Measurements from ENCODE around the gene OR2V1. TPM values are rescaled to one million over a fixed set of nuclear protein-coding genes. Genes with fewer than 3 reads are reported as not detected.
"Not testable (repeated sequence)": the region's sequence is repeated elsewhere in the genome, so short reads cannot be mapped to it uniquely, and the experiment has no call there.

The OR2V1 gene
- polyA plus RNA-seq, 3 donors = 0.07 TPM; not detected in 2

DNA sequence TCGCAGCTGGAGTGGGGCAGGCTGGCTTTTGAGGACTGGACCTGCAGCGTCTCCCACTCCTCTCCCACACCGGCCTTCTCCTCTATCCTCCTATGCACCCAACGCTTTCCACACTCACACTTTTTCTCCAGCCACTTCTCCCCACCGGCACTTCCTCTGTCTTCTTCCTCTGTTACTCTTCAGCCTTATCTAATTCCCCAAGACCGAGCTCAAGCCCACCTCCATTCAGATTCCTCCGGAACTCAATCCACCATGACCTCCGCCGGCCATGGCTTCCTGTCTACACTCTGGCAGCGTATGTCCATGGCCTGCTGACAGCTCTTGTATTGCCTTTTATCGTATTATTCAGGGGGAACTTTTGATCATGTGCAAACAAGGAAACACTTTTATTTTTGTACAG is 545 bp upstream of the OR2V1 start:
- no peak for DNase-seq (ENCODE audit: low read depth in 3 of 3, low spot score in 2 of 3)

DNA sequence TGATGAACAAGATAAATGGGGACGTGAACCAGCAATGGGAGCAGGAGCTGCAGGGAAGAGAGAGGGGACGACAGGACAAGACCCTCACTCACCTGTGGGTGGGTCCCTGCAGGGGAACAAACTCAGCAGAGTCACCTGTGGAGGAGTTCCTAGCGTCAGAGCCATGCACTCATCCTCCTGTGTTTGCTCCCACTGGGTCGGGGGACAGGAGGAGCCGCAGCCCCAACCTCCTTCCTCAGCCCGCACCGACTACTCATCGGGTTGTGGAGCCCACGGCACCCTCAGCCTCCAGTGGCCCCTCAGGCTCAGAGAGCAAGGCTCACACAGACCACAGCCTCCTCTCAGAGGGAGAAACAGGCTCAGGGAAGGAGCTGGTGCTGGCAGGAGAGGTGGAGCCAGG is 888 bp downstream of the OR2V1 start:
- not testable (repeated sequence) for DNase-seq (ENCODE audit: low read depth in 3 of 3, low spot score in 2 of 3)

DNA sequence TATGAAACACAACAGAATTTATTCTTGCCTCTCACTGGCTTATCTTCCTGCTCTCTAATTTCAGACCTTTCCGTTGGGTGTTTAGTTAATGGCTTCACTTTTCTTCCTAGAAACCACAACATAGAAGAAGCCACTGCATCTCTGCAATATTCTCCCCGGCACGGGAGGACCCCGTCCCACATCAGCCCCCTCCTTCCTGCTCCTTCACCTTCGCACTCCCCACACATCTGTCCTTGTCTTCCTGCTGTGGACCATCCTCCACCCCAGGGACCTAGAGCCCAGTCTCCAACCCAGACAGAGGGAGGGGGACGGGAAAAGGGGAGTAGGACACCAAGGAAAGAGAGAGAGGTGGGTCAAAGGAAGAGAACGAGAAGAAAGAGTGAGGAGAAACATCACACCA is 1.4 kb downstream of the OR2V1 start:
- DNase-seq (ENCODE audit: low read depth in 3 of 3, low spot score in 2 of 3) = no peak

DNA sequence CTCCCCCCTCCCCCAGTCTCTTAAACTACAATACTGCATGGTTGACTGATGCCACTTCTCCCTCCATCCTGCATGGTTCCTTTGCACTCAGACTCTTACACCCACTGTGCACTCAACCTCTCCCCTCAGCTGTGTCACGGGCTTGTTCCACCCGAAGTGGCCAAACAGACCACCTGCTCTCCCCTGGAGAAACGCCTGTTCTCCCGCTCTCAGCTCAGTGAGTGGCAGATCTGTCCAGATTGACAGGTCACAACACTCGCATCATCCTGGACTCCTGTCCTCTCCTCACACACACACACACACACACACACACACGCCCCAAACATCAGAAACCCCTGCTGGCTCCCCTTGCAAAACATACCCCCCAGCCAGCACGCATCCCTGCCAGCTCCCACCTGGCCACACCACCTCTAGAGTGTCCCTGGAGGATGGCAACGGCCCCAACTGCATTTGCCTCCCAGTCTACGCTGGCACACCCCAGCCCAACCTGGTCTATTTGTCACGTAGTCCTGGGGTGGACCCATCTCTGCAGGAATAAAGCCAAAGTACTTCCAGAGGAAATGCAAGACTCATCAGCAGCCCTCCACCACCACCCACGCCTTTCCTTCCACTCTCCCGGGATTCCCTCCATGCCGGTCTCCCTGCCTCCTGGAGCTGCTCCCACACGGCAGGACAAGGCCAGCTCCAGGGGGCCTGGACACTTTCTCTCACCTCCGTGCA is 2.9 kb downstream of the OR2V1 start:
- no peak for DNase-seq (ENCODE audit: low read depth in 3 of 3, low spot score in 2 of 3)

DNA sequence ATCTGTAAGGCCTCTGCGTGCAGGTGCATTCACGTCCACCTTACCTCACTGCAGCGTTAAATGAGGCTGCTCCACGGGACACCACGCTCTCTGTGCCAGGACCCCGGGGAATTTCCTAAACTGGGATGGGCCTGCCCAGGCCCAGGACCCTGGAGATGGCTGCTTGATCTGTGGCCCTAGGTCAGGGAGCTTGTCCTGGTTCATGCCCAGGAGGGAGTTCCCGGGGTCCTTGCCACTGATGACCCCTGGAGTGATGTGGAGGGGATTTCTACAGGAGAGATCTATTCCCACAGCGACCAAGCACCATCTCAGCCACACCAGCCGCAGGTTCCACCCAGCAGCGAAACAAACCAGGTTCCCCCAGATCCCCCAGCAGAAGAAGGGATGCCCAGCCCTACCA is 3.5 kb downstream of the OR2V1 start:
- DNase-seq (ENCODE audit: low read depth in 3 of 3, low spot score in 2 of 3) = no peak

DNA sequence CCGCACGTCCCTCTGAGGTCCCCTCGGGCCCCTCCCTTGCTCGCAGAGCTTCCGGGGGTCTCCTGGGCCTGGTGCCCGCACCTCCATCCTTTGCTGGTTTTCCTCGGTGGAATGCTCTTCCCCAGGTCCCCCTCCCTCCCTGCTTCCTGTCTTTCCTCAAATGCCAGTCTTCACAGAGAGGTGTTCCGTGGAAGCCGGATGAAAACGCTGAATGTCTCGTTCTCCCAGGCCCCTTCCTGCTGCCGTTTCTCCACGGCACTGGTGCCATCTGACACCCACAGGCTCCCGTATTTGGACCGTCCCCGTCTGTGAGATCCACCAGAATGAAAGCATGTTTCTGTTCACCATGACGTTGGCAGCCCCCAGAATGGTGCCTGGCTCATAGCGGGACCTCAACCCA is 4.1 kb downstream of the OR2V1 start:
- no peak for DNase-seq (ENCODE audit: low read depth in 3 of 3, low spot score in 2 of 3)

DNA sequence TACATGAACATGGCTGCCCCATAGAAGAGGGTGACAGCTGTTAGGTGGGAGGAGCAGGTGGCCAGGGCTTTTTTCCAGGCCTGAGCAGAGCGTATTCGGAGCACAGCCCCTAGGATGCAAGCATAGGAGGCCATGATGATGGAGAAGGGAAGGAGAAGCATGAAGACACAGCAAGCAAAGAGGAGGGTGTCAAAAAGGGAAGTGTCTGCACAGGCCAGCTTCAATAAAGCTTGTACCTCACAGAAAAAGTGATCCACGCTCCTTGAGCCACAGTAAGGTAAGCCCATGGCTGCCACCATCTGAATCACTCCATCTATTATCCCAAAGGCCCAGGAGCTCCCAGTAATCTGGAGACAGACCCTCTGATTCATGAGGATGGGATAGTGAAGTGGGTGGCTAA is 6.4 kb downstream of the OR2V1 start:
- DNase-seq (ENCODE audit: low read depth in 3 of 3, low spot score in 2 of 3) = no peak

DNA sequence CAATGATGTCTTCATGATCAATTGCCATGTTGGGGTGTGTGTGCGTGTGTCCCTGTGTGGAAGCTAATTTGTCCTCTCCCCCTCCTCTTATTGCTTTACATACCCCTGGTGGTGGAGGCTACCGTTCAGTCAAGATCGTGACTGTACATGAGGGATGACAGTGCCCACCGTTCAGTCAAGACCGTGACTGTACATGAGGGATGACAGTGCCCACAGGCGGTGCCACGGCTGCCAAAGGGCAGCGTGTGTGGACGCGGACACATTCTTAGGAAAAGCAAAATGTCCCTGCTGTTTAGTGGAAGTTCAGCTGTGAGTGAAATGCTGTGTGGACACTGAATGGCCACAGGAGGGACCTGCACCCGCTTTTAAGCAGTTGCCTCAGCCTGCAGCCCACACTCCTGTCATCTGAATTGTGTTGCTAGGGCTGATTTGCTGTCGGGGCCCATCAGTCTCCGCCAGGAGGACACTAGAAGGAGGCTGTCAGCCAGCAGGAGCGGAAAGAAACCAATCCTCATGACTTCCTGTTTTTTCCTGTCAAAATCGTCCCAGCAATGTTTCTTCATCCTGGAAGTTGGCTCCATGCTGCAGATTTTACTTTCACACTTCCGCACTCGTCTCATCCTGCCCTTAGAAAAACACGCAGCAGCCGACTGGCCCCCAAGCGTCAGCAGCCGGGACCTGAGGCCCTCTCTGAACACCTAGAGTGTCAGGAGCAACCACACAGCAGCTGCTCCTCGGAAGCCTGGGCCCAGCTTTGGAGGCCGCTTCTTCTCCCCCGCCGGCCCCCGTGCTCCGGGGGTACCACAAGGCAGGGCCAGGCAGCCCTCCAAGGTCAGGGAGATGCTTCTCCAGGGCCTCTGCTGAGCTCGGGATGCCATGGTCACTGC is 9.1 kb downstream of the OR2V1 start:
- DNase-seq (ENCODE audit: low read depth in 3 of 3, low spot score in 2 of 3) = no peak

DNA sequence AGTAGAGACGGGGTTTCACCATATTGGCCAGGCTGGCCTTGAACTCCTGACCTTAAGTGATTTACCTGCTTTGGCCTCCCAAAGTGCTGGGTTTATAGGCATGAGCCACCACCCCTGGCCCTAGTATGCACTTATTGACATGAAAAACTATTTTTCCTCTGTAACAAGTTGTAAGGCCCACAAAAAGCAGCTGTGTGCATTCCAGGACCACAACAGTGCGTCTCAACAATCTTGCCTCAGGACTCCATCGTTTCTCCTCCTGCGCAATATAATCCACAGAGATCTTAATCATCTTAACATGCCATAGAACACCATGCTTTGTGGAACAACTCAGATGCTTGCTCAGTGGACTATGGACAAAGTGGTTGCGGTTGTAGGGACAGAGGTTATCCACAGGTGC is 10.2 kb downstream of the OR2V1 start:
- DNase-seq (ENCODE audit: low read depth in 3 of 3, low spot score in 2 of 3) = no peak

DNA sequence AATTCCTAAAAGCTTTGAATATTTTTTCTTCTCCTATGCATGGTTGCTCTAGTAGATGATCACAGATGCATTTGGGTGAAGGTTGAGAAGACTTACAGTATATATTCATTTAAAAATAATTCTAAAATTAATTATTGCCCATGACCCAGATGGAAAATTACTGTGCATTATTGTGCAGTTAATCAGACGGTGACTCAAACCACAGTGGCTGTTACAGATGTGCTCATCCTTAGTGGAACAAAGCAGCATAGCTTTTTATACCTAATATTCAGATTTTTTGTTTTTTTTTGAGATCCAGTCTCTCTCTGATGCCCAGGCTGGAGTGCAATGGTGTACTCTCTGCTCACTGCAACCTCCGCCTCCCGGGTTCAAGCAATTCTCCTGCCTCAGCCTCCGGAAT is 10.7 kb downstream of the OR2V1 start:
- DNase-seq (ENCODE audit: low read depth in 3 of 3, low spot score in 2 of 3) = no peak

DNA sequence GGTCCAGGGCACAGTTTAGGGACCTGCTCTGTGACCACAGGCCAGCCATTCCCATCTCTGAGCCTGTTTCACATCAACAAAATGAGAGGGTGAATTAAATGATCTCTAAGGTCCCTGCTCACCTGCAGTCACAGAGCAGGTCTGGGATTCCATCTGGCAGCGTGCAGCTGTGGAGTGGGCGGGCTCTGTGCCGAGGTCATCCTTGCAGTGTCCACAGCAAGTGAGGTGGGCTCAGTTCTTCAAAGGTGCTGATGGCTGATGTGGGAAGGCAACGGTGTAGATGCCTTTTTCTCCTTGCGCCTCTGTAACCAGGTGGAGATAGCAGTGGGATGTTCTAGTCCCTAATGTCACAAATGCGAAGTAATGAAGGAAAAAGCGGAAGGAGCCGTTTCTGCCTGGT is 11.9 kb downstream of the OR2V1 start:
- no peak for DNase-seq (ENCODE audit: low read depth in 3 of 3, low spot score in 2 of 3)

DNA sequence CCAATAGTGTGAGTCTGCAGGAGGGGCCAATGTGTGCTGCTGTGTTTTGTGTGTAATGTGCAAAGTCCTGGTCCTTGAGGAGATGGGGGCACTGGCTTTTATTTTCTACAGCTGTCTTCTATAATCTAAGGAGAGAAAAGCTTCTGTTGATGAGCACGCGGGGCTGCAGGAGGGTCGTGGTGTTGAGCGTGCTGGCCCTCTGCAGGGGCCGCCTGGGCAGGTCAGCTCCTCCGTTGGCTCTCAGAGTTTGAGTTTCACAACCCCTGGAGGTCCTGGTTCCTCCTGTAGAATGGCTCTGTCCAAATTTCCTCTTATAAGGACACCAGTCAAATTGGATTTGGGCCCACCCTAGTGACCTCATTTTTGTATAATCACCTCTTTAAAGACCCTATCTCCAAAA is 12.6 kb downstream of the OR2V1 start:
- no peak for DNase-seq (ENCODE audit: low read depth in 3 of 3, low spot score in 2 of 3)

DNA sequence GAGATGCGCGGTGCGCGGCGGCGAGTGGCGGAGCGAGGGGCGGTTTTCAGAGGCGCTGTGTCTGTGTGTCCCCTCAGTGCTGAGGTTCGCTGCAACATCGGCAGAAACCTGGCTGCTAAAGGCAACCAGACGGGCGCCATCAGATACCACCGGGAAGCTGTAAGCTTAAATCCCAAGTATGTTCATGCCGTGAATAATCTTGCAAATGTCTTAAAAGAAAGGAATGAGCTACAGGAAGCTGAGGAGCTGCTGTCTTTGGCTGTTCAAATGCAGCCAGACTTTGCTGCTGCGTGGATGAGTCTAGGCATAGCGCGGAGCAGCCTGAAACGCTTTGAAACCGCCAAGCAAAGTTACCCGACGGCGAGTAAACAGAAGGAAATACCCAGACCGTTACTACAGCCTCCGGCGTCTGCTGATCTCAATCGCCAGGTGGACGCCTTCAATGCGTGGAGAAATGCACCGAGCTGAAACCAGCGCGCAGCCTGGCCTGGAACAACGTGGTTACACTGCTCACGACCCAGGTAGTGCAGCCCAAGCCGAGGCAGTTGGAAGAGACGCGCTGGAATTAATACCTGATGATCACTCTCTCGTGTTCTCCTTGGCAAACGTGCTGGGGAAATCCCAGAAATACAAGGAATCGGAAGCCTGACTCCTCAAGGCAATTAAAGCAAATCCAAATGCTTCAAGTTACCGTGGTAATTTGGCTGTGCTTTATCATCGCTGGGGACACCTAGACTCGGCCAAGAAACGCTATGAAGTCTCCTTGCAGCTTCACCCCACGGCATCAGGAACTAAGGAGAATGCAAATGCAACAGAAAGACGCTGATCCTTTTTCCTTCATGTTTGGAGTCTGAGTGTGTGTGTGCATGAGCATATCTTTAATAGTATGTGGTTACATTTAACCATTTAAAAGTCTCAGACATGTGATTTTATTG is 15.9 kb downstream of the OR2V1 start:
- peak in 2 of 3 donors; percentile 23 to 35 for DNase-seq (ENCODE audit: low read depth in 3 of 3, low spot score in 2 of 3)

DNA sequence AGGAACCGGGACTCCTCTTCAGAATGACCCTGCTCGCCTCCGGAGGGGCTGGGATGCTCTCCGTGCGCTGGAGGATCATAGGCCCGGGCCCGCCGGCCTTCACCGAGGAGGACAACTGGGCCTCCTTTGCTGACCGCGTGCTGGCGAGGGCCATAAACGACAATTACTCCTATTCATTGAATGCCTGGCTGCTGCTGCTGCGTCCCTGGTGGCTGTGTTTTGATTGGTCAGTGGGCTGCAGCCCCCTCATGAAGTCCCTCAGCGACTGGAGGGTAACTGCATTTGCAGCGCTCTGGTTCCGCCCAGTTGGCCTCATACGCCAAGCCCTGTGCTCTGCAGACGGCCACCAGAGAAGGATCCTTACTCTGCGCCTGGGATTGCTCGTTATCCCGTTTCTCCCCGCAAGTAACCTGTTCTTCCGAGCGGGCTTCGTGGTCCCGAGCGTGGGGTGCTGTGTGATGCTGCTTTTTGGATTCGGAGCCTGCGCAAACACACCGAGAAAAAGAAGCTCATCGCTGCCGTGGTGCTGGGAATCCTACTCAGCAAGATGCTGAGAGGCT is 16.6 kb downstream of the OR2V1 start:
- DNase-seq (ENCODE audit: low read depth in 3 of 3, low spot score in 2 of 3) = no peak

DNA sequence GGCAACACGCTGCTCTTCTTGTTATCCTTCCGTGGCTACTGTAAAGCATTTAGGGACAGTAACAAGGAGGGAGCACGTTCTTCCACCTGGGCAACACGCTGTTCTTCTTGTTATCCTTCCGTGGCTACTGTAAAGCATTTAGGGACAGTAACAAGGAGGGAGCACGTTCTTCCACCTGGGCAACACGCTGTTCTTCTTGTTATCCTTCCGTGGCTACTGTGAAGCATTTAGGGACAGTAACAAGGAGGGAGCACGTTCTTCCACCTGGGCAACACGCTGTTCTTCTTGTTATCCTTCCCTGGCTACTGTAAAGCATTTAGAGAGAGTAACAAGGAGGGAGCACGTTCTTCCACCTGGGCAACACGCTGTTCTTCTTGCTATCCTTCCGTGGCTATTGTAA is 17.4 kb downstream of the OR2V1 start:
- not testable (repeated sequence) for DNase-seq (ENCODE audit: low read depth in 3 of 3, low spot score in 2 of 3)

DNA sequence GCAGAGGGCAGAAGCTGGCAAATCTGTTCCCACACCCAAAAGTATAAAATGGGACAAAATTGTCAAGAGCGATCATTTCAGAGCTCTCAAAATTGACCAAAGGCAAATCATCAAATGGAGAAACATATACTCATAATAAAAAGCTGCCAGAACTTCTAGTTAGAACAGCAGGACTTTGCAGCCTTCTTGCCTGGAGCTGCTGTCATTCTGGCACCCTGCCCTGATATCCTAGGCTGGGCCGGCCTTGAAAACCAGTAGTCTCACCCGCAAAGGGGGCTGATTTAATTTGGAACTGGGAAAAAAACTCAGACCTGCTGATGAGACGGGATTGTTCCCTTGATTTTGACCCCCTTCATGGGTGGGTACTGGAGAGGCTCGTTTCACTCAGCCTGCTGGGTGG is 18.5 kb downstream of the OR2V1 start:
- DNase-seq (ENCODE audit: low read depth in 3 of 3, low spot score in 2 of 3) = no peak

DNA sequence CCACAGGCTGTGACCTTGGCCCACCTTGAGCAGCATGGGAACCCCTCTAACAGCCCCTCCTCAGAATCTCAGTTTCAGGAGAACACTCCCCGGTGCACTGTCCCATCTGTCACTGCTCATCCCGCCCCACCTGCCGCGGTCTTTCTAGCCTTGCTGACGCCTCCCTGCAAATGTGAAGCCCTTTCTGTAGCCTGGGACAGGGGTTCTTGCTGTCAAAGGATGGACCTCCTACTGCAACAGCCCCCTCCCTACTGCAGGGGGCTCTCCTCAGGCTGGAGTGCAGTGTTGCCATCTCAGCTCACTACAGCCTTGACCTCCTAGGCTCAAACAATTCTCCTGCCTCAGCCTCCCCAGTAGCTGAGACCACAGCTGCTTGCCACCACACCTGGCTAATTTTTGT is 20.0 kb downstream of the OR2V1 start:
- DNase-seq (ENCODE audit: low read depth in 3 of 3, low spot score in 2 of 3) = no peak

DNA sequence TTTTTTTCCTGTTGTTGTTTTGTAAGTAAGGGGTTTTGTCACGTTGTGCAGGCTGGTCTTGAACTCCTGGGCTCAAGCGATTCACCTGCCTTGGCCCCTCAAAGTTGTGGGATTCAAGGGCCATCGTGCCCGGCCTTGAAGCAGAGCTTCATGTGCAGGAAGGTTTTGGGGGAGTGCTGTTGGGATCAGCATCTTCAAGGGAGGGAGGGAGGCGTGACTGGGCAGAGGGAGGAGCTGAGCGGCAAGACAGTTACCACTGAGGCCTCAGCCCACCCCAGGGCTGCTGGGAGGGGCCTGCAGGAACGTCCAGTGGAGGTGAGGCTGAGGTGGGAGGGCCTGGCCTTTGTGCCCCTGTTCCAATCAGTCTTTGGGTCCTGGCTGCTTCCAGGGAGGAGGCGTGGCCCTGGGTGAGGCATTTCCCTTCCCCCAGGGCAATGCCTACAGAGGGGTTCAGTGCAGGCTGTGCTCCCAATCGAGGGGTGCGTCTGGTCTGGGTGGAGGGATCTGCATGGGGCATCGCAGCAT is 21.4 kb downstream of the OR2V1 start:
- DNase-seq (ENCODE audit: low read depth in 3 of 3, low spot score in 2 of 3) = no peak

DNA sequence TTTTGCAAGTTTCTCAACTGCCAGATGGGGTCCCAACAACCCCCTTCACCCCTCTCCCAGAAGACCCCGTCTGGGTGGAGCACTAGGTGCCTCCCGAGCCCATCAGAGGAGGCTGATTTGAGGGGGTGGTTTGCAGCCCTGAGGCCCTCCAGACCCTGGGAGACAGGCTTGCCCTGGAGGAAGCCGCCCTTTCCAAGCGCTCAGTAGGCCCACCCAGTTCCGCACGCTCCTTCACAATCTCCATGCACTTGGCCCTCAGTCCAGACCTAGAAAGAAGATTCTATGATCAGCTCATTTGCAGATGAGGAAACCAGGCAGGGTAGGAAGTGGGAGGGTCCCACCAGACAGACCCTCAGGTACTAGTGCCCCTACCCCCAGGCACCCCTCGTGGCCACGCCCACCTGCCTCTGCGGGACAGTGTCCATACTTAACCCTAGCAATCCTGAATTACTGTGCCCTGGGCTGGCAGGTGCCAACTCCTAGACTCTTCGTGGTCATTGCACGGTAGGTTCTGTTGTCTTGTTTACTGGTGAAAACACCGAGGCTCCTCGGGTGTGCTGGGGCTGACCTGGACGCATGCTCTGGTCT is 22.3 kb downstream of the OR2V1 start:
- DNase-seq (ENCODE audit: low read depth in 3 of 3, low spot score in 2 of 3) = no peak

DNA sequence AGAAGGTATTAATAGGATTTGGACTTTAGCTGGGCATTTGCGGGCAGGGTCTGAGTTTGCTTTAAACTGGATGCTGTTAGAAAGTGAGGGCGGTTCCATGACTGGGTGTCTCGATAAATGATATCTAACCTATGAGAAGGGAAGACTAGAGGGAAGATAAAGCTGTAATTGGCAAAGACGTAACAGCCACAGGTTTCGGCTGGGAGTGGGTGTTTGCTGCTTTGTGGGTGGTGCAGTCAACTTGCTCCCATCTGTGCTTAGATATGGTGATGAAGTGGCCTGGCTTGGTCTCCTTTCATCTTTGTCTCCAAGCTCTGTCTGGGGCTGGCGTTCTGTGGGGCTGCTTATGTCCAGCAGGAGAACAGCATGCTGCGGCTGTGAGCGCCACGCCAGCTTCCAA is 23.3 kb downstream of the OR2V1 start:
- DNase-seq (ENCODE audit: low read depth in 3 of 3, low spot score in 2 of 3) = no peak

Measured in right renal cortex interstitium (tissue), 3 donors.